Stimulated activated CD4-positive, alpha-beta T cell treated with anti-CD3 and anti-CD28 coated beads, Interleukin-2, amount 100 ng/mL, for 48 hours (primary cell): ENCODE results near the gene PPP1R12C.
A peak's percentile ranks its signal among the peaks of the same experiment; 100 is the strongest.

Experiments used
- DNase-seq, 2 donors: peaks; one replicate each; pipeline ENCODE4 v3.0.0-alpha.2; 2020

Gene PPP1R12C

DNA sequence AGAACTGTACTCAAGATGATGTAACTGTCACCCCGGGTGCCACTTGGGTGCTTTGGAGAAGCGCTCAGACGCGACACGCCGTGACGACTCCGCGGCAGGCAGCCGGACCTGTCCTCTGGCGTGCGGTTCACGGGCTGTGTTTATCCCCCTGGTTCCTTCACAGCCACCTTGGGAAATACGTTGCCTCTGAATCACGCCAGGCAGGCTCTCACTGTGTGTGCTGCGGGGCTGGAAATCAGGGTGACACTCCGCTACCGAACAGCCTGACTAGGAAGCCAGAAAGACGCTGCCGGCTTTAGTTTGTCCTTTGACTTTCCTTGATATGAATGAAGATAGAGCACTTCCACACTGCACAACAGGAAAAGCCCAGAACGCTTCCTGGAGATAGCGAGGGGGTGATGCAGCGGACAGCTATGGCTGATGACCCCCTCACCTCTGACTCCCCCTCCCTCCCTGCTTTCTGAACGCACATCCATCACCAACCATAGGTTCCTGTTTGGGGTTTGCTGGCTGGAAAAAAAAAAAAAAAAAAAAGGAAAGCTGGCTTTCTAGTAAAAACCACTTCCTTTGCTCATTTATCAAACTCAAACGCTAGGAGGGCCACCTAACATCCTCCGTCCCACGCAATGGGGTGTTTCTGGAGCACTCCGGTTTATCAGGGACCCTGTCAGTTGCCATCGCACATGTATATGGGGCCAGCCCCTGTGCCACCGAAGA is 75.7 kb downstream of the PPP1R12C start:
- peak; percentile 9 to 21 for DNase-seq

GRCh38 chr19:55041244-55041626 is 76.2 kb downstream of the PPP1R12C start:
- no peak for DNase-seq
